ENCODE data around the gene EPS8L3. TPM values are rescaled to one million over a fixed set of nuclear protein-coding genes. Genes with fewer than 3 reads are reported as not detected.
A peak's percentile ranks its signal among the peaks of the same experiment; 100 is the strongest.

EPS8L3 gene
- total RNA-seq, 1 experiment from 2014 or later = 0.96 TPM

- Histone ChIP-seq H3K27me3 (ENCODE audit: insufficient read depth, low read length) (no peaks in the 10 kb centered on the region), H3K36me3 (ENCODE audit: control insufficient read depth in 1 of 2, insufficient read depth in 2 of 2, low read length in 2 of 2) (no peaks in the 10 kb centered on the region), H4K20me1 (ENCODE audit: insufficient read depth) (no peaks in the 10 kb centered on the region), H3K4me3 (replicated peaks in 1 of 2; ENCODE audit: low read depth in 1 of 2, low read length in 2 of 2) (no peak overlapping the region), H3K4me2 (ENCODE audit: low read length) (0 out of 2 replicates have a peak overlapping the region, but pooled peaks have one; percentile 19), H3K79me2 (ENCODE audit: insufficient read depth, low read length) (no peaks in the 10 kb centered on the region), H3K9me3 (ENCODE audit: control insufficient read depth in 1 of 2, insufficient read depth in 1 of 2, low read depth in 1 of 2, low read length in 2 of 2) (peaks cover 0 to 2% of the 10 kb centered on the region in 2 experiments; a peak in 1 of 4 replicates), H3K27ac (ENCODE audit: low read depth, low read length) (no peak overlapping the region), H2AFZ (ENCODE audit: low read depth, low read length, poor library complexity, severe bottlenecking) (no peak overlapping the region), H3K9me2 (ENCODE audit: insufficient read depth) (no peaks in the 10 kb centered on the region), H3K4me1 (ENCODE audit: control insufficient read depth in 1 of 2, insufficient read depth in 2 of 2, low read length in 2 of 2) (peaks cover 32 to 69% of the 10 kb centered on the region in 2 experiments), H3K9ac (ENCODE audit: low read length) (no peak overlapping the region)
- no TSS peak for BruUV-seq (replicated peaks)
- ATAC-seq = no peak
- intact Hi-C loops (cut with micrococcal nuclease) = no loop called here
- POLR2A ChIA-PET = no interaction called here
- TF ChIP-seq ELF1 (IDR thresholded peaks at IDR 0.05; ENCODE audit: borderline replicate concordance, low read depth) = no peak
- TF ChIP-seq ZFX (IDR thresholded peaks at IDR 0.05) = no peak
- TF ChIP-seq JUND (IDR thresholded peaks at IDR 0.05) = no peak
- no peak for TF ChIP-seq EZH2phosphoT487 (IDR thresholded peaks at IDR 0.05; ENCODE audit: borderline replicate concordance)
- no peak for TF ChIP-seq YY1 (IDR thresholded peaks at IDR 0.05; ENCODE audit: extremely low read depth, insufficient replicate concordance, low read depth, low read length)
- TF ChIP-seq FOSL1 (IDR thresholded peaks at IDR 0.05; ENCODE audit: low read depth) = no peak
- no peak for TF ChIP-seq MAX (IDR thresholded peaks at IDR 0.05)
- TF ChIP-seq, protein P1, sequence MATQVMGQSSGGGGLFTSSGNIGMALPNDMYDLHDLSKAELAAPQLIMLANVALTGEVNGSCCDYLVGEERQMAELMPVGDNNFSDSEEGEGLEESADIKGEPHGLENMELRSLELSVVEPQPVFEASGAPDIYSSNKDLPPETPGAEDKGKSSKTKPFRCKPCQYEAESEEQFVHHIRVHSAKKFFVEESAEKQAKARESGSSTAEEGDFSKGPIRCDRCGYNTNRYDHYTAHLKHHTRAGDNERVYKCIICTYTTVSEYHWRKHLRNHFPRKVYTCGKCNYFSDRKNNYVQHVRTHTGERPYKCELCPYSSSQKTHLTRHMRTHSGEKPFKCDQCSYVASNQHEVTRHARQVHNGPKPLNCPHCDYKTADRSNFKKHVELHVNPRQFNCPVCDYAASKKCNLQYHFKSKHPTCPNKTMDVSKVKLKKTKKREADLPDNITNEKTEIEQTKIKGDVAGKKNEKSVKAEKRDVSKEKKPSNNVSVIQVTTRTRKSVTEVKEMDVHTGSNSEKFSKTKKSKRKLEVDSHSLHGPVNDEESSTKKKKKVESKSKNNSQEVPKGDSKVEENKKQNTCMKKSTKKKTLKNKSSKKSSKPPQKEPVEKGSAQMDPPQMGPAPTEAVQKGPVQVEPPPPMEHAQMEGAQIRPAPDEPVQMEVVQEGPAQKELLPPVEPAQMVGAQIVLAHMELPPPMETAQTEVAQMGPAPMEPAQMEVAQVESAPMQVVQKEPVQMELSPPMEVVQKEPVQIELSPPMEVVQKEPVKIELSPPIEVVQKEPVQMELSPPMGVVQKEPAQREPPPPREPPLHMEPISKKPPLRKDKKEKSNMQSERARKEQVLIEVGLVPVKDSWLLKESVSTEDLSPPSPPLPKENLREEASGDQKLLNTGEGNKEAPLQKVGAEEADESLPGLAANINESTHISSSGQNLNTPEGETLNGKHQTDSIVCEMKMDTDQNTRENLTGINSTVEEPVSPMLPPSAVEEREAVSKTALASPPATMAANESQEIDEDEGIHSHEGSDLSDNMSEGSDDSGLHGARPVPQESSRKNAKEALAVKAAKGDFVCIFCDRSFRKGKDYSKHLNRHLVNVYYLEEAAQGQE (IDR thresholded peaks at IDR 0.05; ENCODE audit: low read depth) = no peak
- TF ChIP-seq RAD21 (IDR thresholded peaks at IDR 0.05; ENCODE audit: low read depth) = no peak
- no peak for TF ChIP-seq CBX3 (IDR thresholded peaks at IDR 0.05; ENCODE audit: low read depth)
- no peak for TF ChIP-seq POLR2A (IDR thresholded peaks at IDR 0.05; ENCODE audit: borderline replicate concordance, extremely low read depth, insufficient read depth, insufficient read length)
- TF ChIP-seq SRF (IDR thresholded peaks at IDR 0.05; ENCODE audit: low read depth) = no peak
- TF ChIP-seq SP1 (IDR thresholded peaks at IDR 0.05; ENCODE audit: low read depth) = no peak
- TF ChIP-seq POLR2AphosphoS5 (IDR thresholded peaks at IDR 0.05; ENCODE audit: low read depth, low read length) = no peak
- no peak for TF ChIP-seq SIN3A (IDR thresholded peaks at IDR 0.05; ENCODE audit: low read depth)
- no peak for DNase-seq (ENCODE audit: low read depth, low spot score)
- CTCF ChIA-PET = interaction anchor here (1.3 to 19.5 kb wide), 3 partner anchors 9 to 196 kb away, joined by 3 to 396 read pairs (median 3); partner anchors contain the start of gene AHCYL1
- RAD21 ChIA-PET (ENCODE audit: low non-redundant PET in 1 of 2, low total read pairs in 2 of 2, uncharacterized antibody in 2 of 2, unreplicated experiment in 2 of 2) = no interaction called here
These were observed 22.4 kb upstream of the EPS8L3 start for GRCh38 chr1:109786112-109786480.

Measured in HCT116 (cell line).